GM10248 (cell line): ENCODE results near the gene PCDHGB6.
A peak's percentile ranks its signal among the peaks of the same experiment; 100 is the strongest.
"Not testable (repeated sequence)": the region's sequence is repeated elsewhere in the genome, so short reads cannot be mapped to it uniquely, and the experiment has no call there.

Source experiments
- CTCF ChIA-PET: fragments of 300-600 bp; sonication (Branson Sonifier 250); formaldehyde crosslinking; extraction: SDS; loops from one replicate; lab custom pipeline; 2021; ENCODE audit warnings: antibody characterized with exemption; lab: Yijun Ruan, JAX
- POLR2A ChIA-PET: fragments of 350-650 bp; sonication (Branson Sonifier 250); formaldehyde crosslinking; extraction: SDS; loops from one replicate; lab custom pipeline; 2020; ENCODE audit warnings: antibody characterized with exemption; lab: Yijun Ruan, JAX
- DNase-seq: peaks from one replicate; pipeline ENCODE4 v3.0.0; 2012; ENCODE audit errors: extremely low spot score
- CTCF ChIP-seq: IDR thresholded peaks from 2 replicates; pipeline ENCODE4 v1.5.1; 2012; ENCODE audit warnings: mild to moderate bottlenecking, low read depth; ENCODE audit errors: extremely low read depth, missing control alignments, control extremely low read depth

PCDHGB6 gene

GRCh38 chr5:141366016-141366896, 41.6 kb upstream of the PCDHGB6 start:
- no peak for DNase-seq
- TF ChIP-seq CTCF, result no peak
- ChIA-PET POLR2A (no interaction called here), CTCF (no interaction called here)

GRCh38 chr5:141369994-141370848, 37.6 kb upstream of the PCDHGB6 start, which contains the start of gene PCDHGB3:
Gene PCDHGB3 (plus strand): TSS chr5:141370242. CDS start chr5:141370395, 153 bp downstream.
- CTCF ChIA-PET, result interaction anchor here (1.0 to 2.7 kb wide), 15 partner anchors 8 to 198 kb away, joined by 3 to 12 read pairs (median 4); partner anchors contain the start of genes PCDHGA10, PCDHGA11, PCDHGA2 and PCDHGA4
- peak; percentile 16 for TF ChIP-seq CTCF
- DNase-seq, result peak; percentile 74
- POLR2A ChIA-PET, result no interaction called here

GRCh38 chr5:141371572-141372475, 36.0 kb upstream of the PCDHGB6 start:
- no peak for DNase-seq
- no peak for TF ChIP-seq CTCF
- ChIA-PET CTCF (interaction anchor here (0.9 to 2.7 kb wide), 6 partner anchors 10 to 186 kb away, joined by 3 to 8 read pairs (median 4); partner anchors contain the start of genes PCDHGA10, PCDHGA11, PCDHGA2 and PCDHGC3), POLR2A (no interaction called here)

GRCh38 chr5:141373673-141374317, 34.0 kb upstream of the PCDHGB6 start, which contains the start of gene PCDHGA6:
Gene PCDHGA6 (plus strand): TSS chr5:141373891. CDS start chr5:141374084, 193 bp downstream.
- ChIA-PET CTCF (interaction anchor here (1.1 to 1.8 kb wide), 3 partner anchors 21 to 39 kb away, joined by 3 to 6 read pairs (median 4); partner anchors contain the start of gene PCDHGA10), POLR2A (no interaction called here)
- no peak for DNase-seq
- TF ChIP-seq CTCF, result peak; percentile 32

GRCh38 chr5:141374627-141375026, 33.2 kb upstream of the PCDHGB6 start:
- no peak for TF ChIP-seq CTCF
- DNase-seq, result no peak
- ChIA-PET CTCF (interaction anchor here (1.0 to 1.8 kb wide), 4 partner anchors 10 to 39 kb away, joined by 3 to 6 read pairs (median 4); partner anchors contain the start of genes PCDHGA10 and PCDHGA5), POLR2A (no interaction called here)

- CTCF ChIA-PET, result interaction anchor here (1.0 kb wide), 1 partner anchor 11 kb away, joined by 3 read pairs; the partner anchor contains the start of gene PCDHGA5
- POLR2A ChIA-PET, DNase-seq: not testable (repeated sequence)
Measured at GRCh38 chr5:141375444-141376155, 32.2 kb upstream of the PCDHGB6 start.
